IgD-negative memory B cell (primary cell): Measurements from ENCODE around the gene ITGAE. TPM values are rescaled to one million over a fixed set of nuclear protein-coding genes. Genes with fewer than 3 reads are reported as not detected.
A peak's percentile ranks its signal among the peaks of the same experiment; 100 is the strongest.

ENCODE experiments used
- H3K27ac Mint-ChIP-seq, 3 donors: one replicate each; pipeline ENCODE4 v1.8.0; 2020 to 2022; ENCODE audit warnings: mild to moderate bottlenecking in 3 of 3, mixed read lengths in 3 of 3, moderate library complexity in 1 of 3
- H3K27me3 Mint-ChIP-seq: one replicate; pipeline ENCODE4 v1.8.0; 2021; ENCODE audit warnings: mixed read lengths
- H3K36me3 Mint-ChIP-seq: one replicate; pipeline ENCODE4 v1.8.0; 2020; ENCODE audit warnings: mild to moderate bottlenecking, mixed read lengths
- H3K4me1 Mint-ChIP-seq, 3 donors: one replicate each; pipeline ENCODE4 v1.8.0; 2020 to 2022; ENCODE audit warnings: mixed read lengths in 3 of 3, mild to moderate bottlenecking in 1 of 3
- H3K4me3 Mint-ChIP-seq, 4 donors: one replicate each; pipeline ENCODE4 v1.8.0; 2020 to 2022; ENCODE audit warnings: mild to moderate bottlenecking in 4 of 4, mixed read lengths in 4 of 4, moderate library complexity in 3 of 4
- H3K9me3 Mint-ChIP-seq, 3 donors: one replicate each; pipeline ENCODE4 v1.8.0; 2020 to 2021; ENCODE audit warnings: mixed read lengths in 3 of 3, mild to moderate bottlenecking in 1 of 3
- polyA plus RNA-seq: library from polyadenylated mRNA; unstranded; fragments of 300-500 nt; fragmentation: Illumina TruSeq; gene quantifications from one replicate; pipeline ENCODE4 v1.2.3, GENCODE V29; 2021

ITGAE gene
- polyA plus RNA-seq, 1 donor from 2014 or later, result 125 TPM

DNA sequence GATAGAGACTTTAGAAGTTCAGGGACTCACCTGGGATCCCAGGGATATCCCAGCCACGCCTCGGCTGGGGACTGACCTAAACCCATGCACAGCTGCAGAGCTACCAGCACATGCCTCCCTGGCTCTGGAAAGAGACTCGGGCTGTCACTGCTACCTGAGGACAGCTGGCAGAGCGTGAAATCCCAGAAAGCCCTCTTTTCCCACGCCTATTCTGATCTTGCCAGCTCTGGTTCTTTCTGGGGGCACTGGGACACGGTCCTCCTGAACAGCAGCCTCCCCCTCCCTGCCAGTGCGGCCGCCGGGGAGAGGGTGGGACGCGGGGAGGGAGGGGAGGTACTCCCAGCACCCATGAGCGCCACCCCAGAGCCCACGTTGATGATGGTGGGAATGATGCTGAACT lies 115.8 kb downstream of the ITGAE start:
- Mint-ChIP-seq H3K4me3 (peak overlapping the region in 3 of 4 donors; percentile 54 to 72 (median 70)), H3K27ac (peak overlapping the region; percentile 85 to 90 (median 88))

DNA sequence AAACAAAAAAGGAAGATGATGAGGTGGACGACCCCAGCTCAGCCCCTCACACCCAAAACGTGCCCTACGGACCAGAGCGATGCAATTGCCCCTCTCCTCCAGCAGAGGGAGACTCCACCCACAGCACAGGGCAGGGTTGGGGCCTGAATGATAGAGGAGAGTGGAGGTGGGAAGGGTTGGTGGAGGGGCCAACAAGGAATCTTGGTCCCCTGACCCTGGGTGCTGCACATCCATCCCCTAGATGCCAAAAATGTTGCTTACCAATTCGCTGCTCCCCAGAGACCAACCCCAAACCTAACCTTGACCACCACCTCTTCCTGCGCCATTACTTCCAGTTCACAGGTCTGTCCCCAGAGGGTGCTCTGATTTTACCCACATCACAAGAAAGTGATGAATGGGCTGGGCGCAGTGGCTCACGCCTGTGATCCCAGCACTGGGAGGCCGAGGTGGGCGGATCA lies 117.9 kb downstream of the ITGAE start:
- Mint-ChIP-seq H3K27me3 (no peaks in the 10 kb centered on the region), H3K27ac (peak overlapping the region; percentile 55 to 90 (median 89)), H3K36me3 (peaks cover 10% of the 10 kb centered on the region)

More for the DNA sequence above, 115.8 kb downstream of the ITGAE start:
- H3K36me3 Mint-ChIP-seq, result peaks cover 13% of the 10 kb centered on the region
- no peaks in the 10 kb centered on the region for H3K27me3 Mint-ChIP-seq
- peaks cover 0 to 3% (median 0%) of the 10 kb centered on the region in 3 donors for H3K9me3 Mint-ChIP-seq
- H3K4me1 Mint-ChIP-seq, result peaks cover 30 to 33% (median 33%) of the 10 kb centered on the region in 3 donors

DNA sequence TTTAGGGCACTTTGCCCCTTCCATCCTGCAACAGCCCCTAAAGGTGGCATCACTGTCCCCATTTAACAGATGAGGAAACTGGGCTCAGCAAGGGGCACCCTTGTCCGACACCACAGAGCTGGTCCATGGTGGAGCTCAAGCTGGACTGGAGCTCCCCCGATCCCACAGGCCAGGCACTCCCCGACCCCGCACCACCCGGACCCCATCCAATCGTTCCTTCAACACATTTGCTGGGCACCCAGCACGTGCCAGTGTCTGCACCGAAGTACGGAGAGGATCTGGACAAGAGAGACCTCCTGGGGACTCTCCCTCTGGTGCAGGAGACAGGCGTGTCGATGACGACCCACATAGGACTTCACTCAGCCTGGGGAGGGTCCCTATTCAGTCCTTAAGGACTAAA lies 119.0 kb downstream of the ITGAE start:
- Mint-ChIP-seq H3K27me3 (no peaks in the 10 kb centered on the region), H3K36me3 (peaks cover 10% of the 10 kb centered on the region), H3K27ac (peak overlapping the region; percentile 39 to 88 (median 71)), H3K4me1 (peaks cover 14 to 18% (median 17%) of the 10 kb centered on the region in 3 donors), H3K9me3 (no peaks in the 10 kb centered on the region), H3K4me3 (peak overlapping the region in 2 of 4 donors; percentile 66 to 74)

More for the DNA sequence above, 117.9 kb downstream of the ITGAE start:
- H3K4me1 Mint-ChIP-seq, result peaks cover 15 to 20% (median 20%) of the 10 kb centered on the region in 3 donors
- H3K9me3 Mint-ChIP-seq, result peaks cover 0 to 1% (median 0%) of the 10 kb centered on the region in 3 donors
- peak overlapping the region; percentile 54 to 88 (median 68) for H3K4me3 Mint-ChIP-seq

- Mint-ChIP-seq H3K9me3 (no peaks in the 10 kb centered on the region), H3K27me3 (no peaks in the 10 kb centered on the region), H3K27ac (peak overlapping the region in 2 of 3 donors; percentile 39 to 71), H3K4me3 (peak overlapping the region in 2 of 4 donors; percentile 37 to 63), H3K4me1 (peaks cover 14 to 18% (median 17%) of the 10 kb centered on the region in 3 donors), H3K36me3 (peaks cover 10% of the 10 kb centered on the region)
Observed at GRCh38 chr17:3681565-3681964, 119.4 kb downstream of the ITGAE start.

GRCh38 chr17:3681057-3681456 lies 119.9 kb downstream of the ITGAE start:
- H3K9me3 Mint-ChIP-seq, result no peaks in the 10 kb centered on the region
- H3K27ac Mint-ChIP-seq, result no peak overlapping the region
- H3K4me3 Mint-ChIP-seq, result no peak overlapping the region
- peaks cover 14 to 21% (median 18%) of the 10 kb centered on the region in 3 donors for H3K4me1 Mint-ChIP-seq
- peaks cover 10% of the 10 kb centered on the region for H3K36me3 Mint-ChIP-seq
- no peaks in the 10 kb centered on the region for H3K27me3 Mint-ChIP-seq

- Mint-ChIP-seq H3K27ac (peak overlapping the region in 2 of 3 donors; percentile 62 to 77), H3K4me3 (peak overlapping the region in 1 of 4 donors; percentile 55), H3K9me3 (no peaks in the 10 kb centered on the region), H3K4me1 (peaks cover 14 to 22% (median 18%) of the 10 kb centered on the region in 3 donors), H3K36me3 (peaks cover 10% of the 10 kb centered on the region), H3K27me3 (no peaks in the 10 kb centered on the region)
Observed at GRCh38 chr17:3679531-3680126, 121.4 kb downstream of the ITGAE start.

DNA sequence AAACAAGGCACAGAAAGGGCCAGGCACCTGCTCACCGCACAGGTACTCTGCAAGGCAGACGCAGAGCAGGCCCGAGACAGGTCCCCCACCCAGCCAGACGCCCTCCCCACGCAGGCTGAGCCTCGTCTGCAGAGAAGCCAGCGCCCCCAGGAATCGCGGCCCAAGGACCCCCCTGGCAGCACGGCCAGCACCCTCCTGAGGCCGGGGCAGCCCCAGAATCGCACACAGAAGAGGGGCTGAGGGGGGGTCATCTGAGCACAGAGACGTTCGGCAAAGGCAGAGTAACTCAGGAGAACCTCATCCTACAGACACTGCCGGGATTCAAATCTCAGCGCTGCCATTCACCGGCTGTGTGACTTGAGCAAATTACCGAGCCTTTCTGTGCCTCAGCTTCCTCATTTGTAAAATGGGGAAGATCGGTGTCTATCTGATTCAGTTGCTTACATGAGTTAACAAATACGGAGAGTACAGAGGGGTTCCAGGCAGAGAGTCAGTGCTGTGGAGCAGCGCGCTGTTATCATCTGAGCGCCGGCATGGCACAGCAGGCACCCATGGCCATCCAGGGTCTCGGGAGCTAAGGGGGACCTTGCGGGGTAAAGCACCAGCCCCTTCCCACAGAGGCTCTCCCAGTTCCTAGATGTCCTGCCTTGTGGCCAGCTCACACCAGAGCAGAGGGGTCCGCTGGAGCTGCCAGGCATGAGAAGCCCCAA lies 122.0 kb downstream of the ITGAE start:
- H3K36me3 Mint-ChIP-seq, result peaks cover 10% of the 10 kb centered on the region
- no peak overlapping the region for H3K4me3 Mint-ChIP-seq
- peaks cover 12 to 15% (median 15%) of the 10 kb centered on the region in 3 donors for H3K4me1 Mint-ChIP-seq
- no peaks in the 10 kb centered on the region for H3K9me3 Mint-ChIP-seq
- peak overlapping the region in 1 of 3 donors; percentile 62 for H3K27ac Mint-ChIP-seq
- H3K27me3 Mint-ChIP-seq, result no peaks in the 10 kb centered on the region

DNA sequence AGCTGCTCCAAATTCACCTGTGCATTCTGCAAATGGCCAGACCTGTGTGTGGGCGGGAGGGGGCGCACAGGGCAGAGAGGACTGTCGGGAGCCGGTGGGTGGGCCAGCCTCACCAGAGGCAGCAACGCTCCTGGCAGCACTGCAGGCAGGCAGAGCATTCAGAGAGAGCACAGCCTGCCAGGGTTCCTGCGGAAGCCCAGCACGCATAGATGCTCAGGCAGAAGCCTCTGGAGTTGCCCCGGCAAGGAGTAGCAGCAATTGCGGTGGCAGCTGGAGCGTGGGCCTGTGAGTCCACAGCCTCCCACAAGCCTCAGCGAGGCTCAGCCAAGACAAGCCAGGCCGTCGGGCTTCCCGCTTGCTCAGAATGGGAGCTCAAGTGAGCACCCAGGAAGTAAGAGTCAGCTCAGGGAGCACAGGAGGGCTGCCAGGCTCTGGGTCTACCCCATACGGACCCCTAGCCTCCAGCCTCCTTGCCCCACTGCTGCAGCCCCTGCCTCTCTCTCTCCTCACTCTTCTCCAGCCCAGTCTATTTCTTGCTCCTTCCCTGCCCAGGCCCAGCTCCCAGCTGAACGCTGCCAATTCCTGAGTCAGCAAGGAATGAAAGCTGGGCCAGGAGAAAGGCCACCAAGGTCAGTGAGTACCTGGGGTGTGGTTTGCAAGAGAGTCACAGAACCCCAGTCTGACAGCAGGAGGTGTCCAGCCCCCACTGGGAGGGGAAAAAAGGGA lies 122.7 kb downstream of the ITGAE start:
- no peaks in the 10 kb centered on the region for H3K9me3 Mint-ChIP-seq
- H3K27ac Mint-ChIP-seq, result peak overlapping the region in 1 of 3 donors; percentile 39
- no peaks in the 10 kb centered on the region for H3K27me3 Mint-ChIP-seq
- H3K4me1 Mint-ChIP-seq, result peaks cover 6 to 11% (median 11%) of the 10 kb centered on the region in 3 donors
- no peak overlapping the region for H3K4me3 Mint-ChIP-seq
- peaks cover 7% of the 10 kb centered on the region for H3K36me3 Mint-ChIP-seq

DNA sequence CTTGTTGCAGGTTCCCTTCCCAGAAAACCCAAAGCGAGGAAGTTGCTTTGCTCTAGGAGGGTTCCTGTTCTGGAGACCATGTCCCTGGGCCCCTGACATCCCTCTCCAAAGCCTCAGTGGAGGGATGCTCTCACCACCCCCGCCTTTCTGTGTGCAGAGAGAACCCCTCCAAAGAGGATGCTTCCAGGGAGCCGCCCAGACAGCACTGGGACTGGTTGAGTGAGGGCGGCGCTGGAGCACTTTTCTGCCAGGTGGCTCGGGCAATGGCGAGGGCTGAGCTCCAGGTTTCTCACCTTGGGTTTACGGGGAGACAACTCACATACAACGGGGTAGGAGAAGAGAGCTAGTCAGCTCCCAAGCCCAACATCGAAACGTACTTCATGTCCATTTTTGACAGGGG lies 125.1 kb downstream of the ITGAE start:
- peaks cover 1 to 6% (median 2%) of the 10 kb centered on the region in 3 donors for H3K4me1 Mint-ChIP-seq
- no peaks in the 10 kb centered on the region for H3K27me3 Mint-ChIP-seq
- H3K27ac Mint-ChIP-seq, result peak overlapping the region in 2 of 3 donors; percentile 19 to 88
- H3K36me3 Mint-ChIP-seq, result no peaks in the 10 kb centered on the region
- H3K9me3 Mint-ChIP-seq, result no peaks in the 10 kb centered on the region
- peak overlapping the region in 1 of 4 donors; percentile 38 for H3K4me3 Mint-ChIP-seq

- no peaks in the 10 kb centered on the region for H3K27me3 Mint-ChIP-seq
- H3K27ac Mint-ChIP-seq, result peak overlapping the region in 1 of 3 donors; percentile 84
- peaks cover 9 to 25% (median 11%) of the 10 kb centered on the region in 3 donors for H3K4me1 Mint-ChIP-seq
- H3K9me3 Mint-ChIP-seq, result no peaks in the 10 kb centered on the region
- peak overlapping the region in 1 of 4 donors; percentile 85 for H3K4me3 Mint-ChIP-seq
- H3K36me3 Mint-ChIP-seq, result no peaks in the 10 kb centered on the region
Observed at GRCh38 chr17:3672571-3672970, 128.4 kb downstream of the ITGAE start.

- Mint-ChIP-seq H3K9me3 (no peaks in the 10 kb centered on the region), H3K4me1 (peaks cover 17 to 25% (median 19%) of the 10 kb centered on the region in 3 donors), H3K36me3 (no peaks in the 10 kb centered on the region), H3K27me3 (no peaks in the 10 kb centered on the region), H3K27ac (peak overlapping the region; percentile 92 to 100 (median 96)), H3K4me3 (peak overlapping the region; percentile 92 to 100 (median 98))
Observed at GRCh38 chr17:3669548-3669947, 131.4 kb downstream of the ITGAE start.

- Mint-ChIP-seq H3K9me3 (no peaks in the 10 kb centered on the region), H3K36me3 (no peaks in the 10 kb centered on the region), H3K27ac (peak overlapping the region; percentile 92 to 100 (median 96)), H3K27me3 (no peaks in the 10 kb centered on the region), H3K4me3 (peak overlapping the region; percentile 92 to 100 (median 98)), H3K4me1 (peaks cover 17 to 25% (median 19%) of the 10 kb centered on the region in 3 donors)
Observed at GRCh38 chr17:3669085-3669347, 132.0 kb downstream of the ITGAE start.

DNA sequence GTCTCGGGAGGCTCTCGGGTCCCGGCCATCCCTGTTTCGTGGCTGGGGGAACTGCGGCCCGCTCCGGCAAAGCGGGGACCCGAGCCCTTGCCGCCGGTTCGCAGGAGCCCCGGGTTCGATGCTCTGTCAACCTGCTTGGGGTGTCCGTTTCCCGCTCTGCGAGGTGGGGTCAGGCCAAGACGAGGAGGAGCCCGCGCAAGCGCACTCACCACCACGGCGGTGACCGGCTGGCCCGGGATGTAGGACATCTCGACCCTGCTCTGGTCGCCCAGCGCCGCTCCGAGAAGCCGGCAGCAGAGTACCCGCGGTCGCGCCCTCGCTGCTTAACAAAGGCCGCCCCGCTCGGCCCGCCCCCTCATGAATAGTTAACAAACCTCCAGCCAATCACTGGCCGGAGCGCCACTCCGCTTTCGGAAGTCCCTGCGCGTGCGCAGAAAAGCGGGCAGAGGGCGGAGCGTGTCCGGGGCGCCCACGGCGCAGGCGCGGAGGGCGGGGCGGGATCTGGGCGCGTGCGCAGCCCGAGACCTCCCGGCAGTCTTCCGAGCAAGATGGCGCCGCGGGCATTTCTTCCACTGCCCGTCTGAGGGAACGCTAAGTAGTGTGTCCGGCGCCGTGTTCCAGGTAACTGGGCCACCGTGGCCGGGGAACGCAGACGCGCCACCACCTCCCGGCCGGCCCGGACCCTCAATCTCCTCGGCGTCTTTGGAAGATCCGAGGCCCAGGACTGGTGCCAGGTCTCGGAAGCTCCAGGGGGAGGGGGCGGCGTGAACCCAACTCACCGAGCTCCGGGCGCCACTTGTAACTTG lies 132.5 kb downstream of the ITGAE start, which contains the start of the genes EMC6 and TAX1BP3:
EMC6 (plus strand) TSS at position 534 of the 806 bp plus-strand sequence. CDS start 335 bp downstream, outside the sequence.
TAX1BP3 (minus strand) TSS at position 300 of the 806 bp plus-strand sequence; CDS start at position 248, 52 bp downstream.
- no peaks in the 10 kb centered on the region for H3K27me3 Mint-ChIP-seq
- H3K4me1 Mint-ChIP-seq, result peaks cover 17 to 25% (median 19%) of the 10 kb centered on the region in 3 donors
- peak within 1 kb of the TSS; percentile 92 to 100 (median 96) for H3K27ac Mint-ChIP-seq
- H3K9me3 Mint-ChIP-seq, result no peaks in the 10 kb centered on the region
- no peaks in the 10 kb centered on the region for H3K36me3 Mint-ChIP-seq
- peak within 1 kb of the TSS; percentile 92 to 100 (median 98) for H3K4me3 Mint-ChIP-seq
